A549 (cell line): ENCODE measurements around the gene AGAP3.

Source experiments
- CHD2 ChIP-seq: fragments of 150-350 bp; IDR thresholded peaks from 2 replicates; pipeline ENCODE4 v1.6.1; 2014; ENCODE audit warnings: low read length; ENCODE audit not compliant: partially characterized antibody
- CTCF ChIP-seq: fragments of >200 bp; sonication (Bioruptor Twin); formaldehyde crosslinking; IDR thresholded peaks from 3 replicates; pipeline ENCODE4 v1.5.1; 2016
- EP300 ChIP-seq, 2 experiments: fragments of >200 bp; sonication (Bioruptor Twin); formaldehyde crosslinking; IDR thresholded peaks; 2 replicates in 1 of 2; 3 replicates in 1 of 2; pipeline ENCODE4 v1.6.1; 2016 to 2017
- HDAC2 ChIP-seq: fragments of 200-600 bp; sonication (generic); IDR thresholded peaks from 2 replicates; pipeline ENCODE4 v1.6.1; 2016
- JUN ChIP-seq, 2 experiments: fragments of >200 bp; sonication (Bioruptor Twin); formaldehyde crosslinking; IDR thresholded peaks; 2 replicates in 1 of 2; 3 replicates in 1 of 2; pipeline ENCODE4 v1.6.1; 2016 to 2017
- MAFK ChIP-seq: fragments of 450-650 bp; IDR thresholded peaks from 2 replicates; pipeline ENCODE4 v1.6.1; 2014; ENCODE audit not compliant: partially characterized antibody
- MYC ChIP-seq: IDR thresholded peaks from 2 replicates; pipeline ENCODE4 v1.6.1; 2012; ENCODE audit warnings: mild to moderate bottlenecking, inconsistent platforms, low read length, improper control_type of control experiment, borderline replicate concordance
- POLR2A ChIP-seq: IDR thresholded peaks from 2 replicates; pipeline ENCODE4 v1.6.1; 2012; ENCODE audit warnings: mild to moderate bottlenecking, low read length
- POLR2AphosphoS2 ChIP-seq: conservative IDR thresholded peaks from 2 replicates; pipeline ENCODE4 v1.6.1; 2012; ENCODE audit warnings: low read length, improper control_type of control experiment, inconsistent platforms
- REST ChIP-seq: fragments of 200-600 bp; sonication (generic); IDR thresholded peaks from 2 replicates; pipeline ENCODE4 v1.6.1; 2016; ENCODE audit warnings: antibody characterized with exemption, mild to moderate bottlenecking, moderate library complexity
- RFX5 ChIP-seq: fragments of 450-650 bp; IDR thresholded peaks from 2 replicates; pipeline ENCODE4 v1.7.1; 2014; ENCODE audit warnings: antibody characterized with exemption, mild to moderate bottlenecking, moderate library complexity
- SMC3 ChIP-seq: fragments of >200 bp; sonication (Bioruptor Twin); formaldehyde crosslinking; IDR thresholded peaks from 3 replicates; pipeline ENCODE4 v1.6.1; 2018; ENCODE audit warnings: inconsistent platforms

DNA sequence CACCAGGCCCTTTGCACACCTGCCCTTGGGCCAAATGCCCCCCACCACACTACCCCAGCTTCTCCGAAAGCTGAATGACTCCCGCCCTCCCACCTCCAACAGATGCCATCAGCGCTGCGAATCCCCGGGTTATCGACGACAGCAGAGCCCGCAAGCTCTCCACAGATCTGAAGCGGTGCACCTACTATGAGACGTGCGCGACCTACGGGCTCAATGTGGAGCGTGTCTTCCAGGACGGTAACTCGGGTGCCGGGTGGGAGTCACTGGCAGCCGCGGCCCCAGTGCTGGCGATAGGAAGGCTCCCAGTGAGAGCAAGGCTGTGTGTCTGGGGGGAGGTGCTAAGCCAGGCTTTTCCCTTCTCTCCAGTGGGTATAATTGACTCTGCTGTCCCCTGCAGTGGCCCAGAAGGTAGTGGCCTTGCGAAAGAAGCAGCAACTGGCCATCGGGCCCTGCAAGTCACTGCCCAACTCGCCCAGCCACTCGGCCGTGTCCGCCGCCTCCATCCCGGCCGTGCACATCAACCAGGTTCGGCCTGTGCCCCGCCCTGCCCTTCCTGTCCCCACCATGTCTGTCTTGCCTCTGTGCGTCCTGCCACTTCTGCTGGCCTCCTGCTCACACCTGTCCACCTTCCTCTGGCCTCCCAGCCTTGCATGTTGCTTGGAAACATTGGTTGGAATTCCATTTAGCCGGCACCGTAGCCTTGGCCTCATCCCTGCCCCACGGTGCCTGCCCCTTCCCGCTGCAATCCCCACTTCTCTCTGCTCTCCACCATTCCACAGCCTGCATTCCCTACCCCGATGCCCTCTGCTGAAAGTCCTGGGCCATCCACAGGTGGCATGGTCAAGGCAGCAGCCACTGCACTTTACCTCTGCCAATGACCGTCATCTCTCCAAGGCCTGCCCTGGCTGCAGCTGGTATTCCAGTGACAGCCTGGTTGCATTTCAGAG is 32.1 kb downstream of the AGAP3 start:
- TF ChIP-seq CHD2, result no peak
- TF ChIP-seq HDAC2, result no peak
- TF ChIP-seq CTCF, result no peak
- no peak for TF ChIP-seq REST
- no peak for TF ChIP-seq MAFK
- TF ChIP-seq MYC, result no peak
- no peak for TF ChIP-seq SMC3
- TF ChIP-seq JUN (IDR thresholded peaks at IDR 0.05), result no peak
- no peak for TF ChIP-seq EP300 (IDR thresholded peaks at IDR 0.05)
- TF ChIP-seq POLR2AphosphoS2, result no peak
- no peak for TF ChIP-seq POLR2A
- TF ChIP-seq RFX5, result no peak
